Naive B cell (primary cell): ENCODE data around the gene UBE2O. TPM values are rescaled to one million over a fixed set of nuclear protein-coding genes. Genes with fewer than 3 reads are reported as not detected.
"Not testable (repeated sequence)": the region's sequence is repeated elsewhere in the genome, so short reads cannot be mapped to it uniquely, and the experiment has no call there.

Experiments
- ATAC-seq, 2 donors: fragments of 150-1000 bp; cut with Tn5 transposase; 2 replicates each; pipeline ENCODE4 v1.10.0; 2021; ENCODE audit warnings: low read depth in 2 of 2, mild to moderate bottlenecking in 2 of 2, moderate library complexity in 2 of 2
- DNase-seq: peaks from one replicate; pipeline ENCODE4 v3.0.0; 2022
- H3K27ac Mint-ChIP-seq, 6 donors: one replicate each; pipeline ENCODE4 v1.8.0; 2020 to 2022; ENCODE audit warnings: mild to moderate bottlenecking in 6 of 6, mixed read lengths in 6 of 6, moderate library complexity in 5 of 6, inconsistent platforms in 2 of 6
- H3K27me3 Mint-ChIP-seq, 3 donors: one replicate each; pipeline ENCODE4 v1.8.0; 2021 to 2022; ENCODE audit warnings: mixed read lengths in 3 of 3, mild to moderate bottlenecking in 1 of 3
- H3K36me3 Mint-ChIP-seq, 2 donors: one replicate each; pipeline ENCODE4 v1.8.0; 2020 to 2022; ENCODE audit warnings: mixed read lengths in 2 of 2, inconsistent platforms in 1 of 2, mild to moderate bottlenecking in 1 of 2
- H3K4me1 Mint-ChIP-seq, 3 donors: one replicate each; pipeline ENCODE4 v1.8.0; 2020 to 2022; ENCODE audit warnings: mixed read lengths in 3 of 3, inconsistent platforms in 1 of 3, mild to moderate bottlenecking in 1 of 3, moderate library complexity in 1 of 3
- H3K4me3 Mint-ChIP-seq, 8 donors: one replicate each; pipeline ENCODE4 v1.8.0; 2020 to 2022; ENCODE audit warnings: mild to moderate bottlenecking in 8 of 8, mixed read lengths in 8 of 8, moderate library complexity in 8 of 8, inconsistent platforms in 2 of 8
- H3K9me3 Mint-ChIP-seq, 7 donors: one replicate each; pipeline ENCODE4 v1.8.0; 2020 to 2022; ENCODE audit warnings: mixed read lengths in 7 of 7, mild to moderate bottlenecking in 5 of 7, inconsistent platforms in 2 of 7, moderate library complexity in 1 of 7
- polyA plus RNA-seq, 6 donors: library from polyadenylated mRNA; unstranded; fragments of 300-500 nt; fragmentation: Illumina TruSeq; gene quantifications; one replicate each; pipeline ENCODE4 v1.2.3, GENCODE V29; 2021; ENCODE audit warnings: low read depth in 6 of 6

Gene UBE2O
- polyA plus RNA-seq, 6 donors from 2014 or later, result 11.0 to 26.0 (median 16.4) TPM

DNA sequence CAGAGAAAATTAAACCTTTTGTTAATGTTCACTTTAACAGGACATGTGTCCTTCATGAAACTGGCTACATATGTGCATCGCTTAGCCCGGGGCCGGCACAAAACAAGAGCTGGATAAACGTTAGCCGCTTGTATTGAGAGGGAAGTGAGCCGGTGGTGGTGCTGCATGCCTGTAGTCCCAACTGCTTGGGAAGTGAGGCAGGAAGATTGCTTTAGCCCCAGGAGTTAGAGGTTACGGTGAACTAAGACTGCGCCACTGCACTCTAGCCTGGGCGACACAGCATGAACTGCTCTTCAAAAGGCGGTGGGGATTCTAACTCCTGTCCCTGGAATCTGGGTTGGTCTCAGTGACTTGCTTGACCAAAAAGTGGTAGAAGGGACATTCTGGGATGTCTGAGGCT is 83.6 kb downstream of the UBE2O start:
- no peak overlapping the region for H3K27ac Mint-ChIP-seq
- peaks cover 0 to 8% (median 7%) of the 10 kb centered on the region in 3 donors for H3K27me3 Mint-ChIP-seq
- H3K9me3 Mint-ChIP-seq, result no peaks in the 10 kb centered on the region
- peaks cover 0 to 3% (median 0%) of the 10 kb centered on the region in 3 donors for H3K4me1 Mint-ChIP-seq
- ATAC-seq, result no peak
- DNase-seq, result no peak
- no peak overlapping the region for H3K4me3 Mint-ChIP-seq
- H3K36me3 Mint-ChIP-seq, result no peaks in the 10 kb centered on the region

GRCh38 chr17:76368545-76368944 is 84.4 kb downstream of the UBE2O start:
- DNase-seq (no peak), ATAC-seq (no peak)
- no peak overlapping the region for H3K27ac Mint-ChIP-seq
- peaks cover 0 to 8% (median 7%) of the 10 kb centered on the region in 3 donors for H3K27me3 Mint-ChIP-seq
- H3K36me3 Mint-ChIP-seq, result no peaks in the 10 kb centered on the region
- H3K4me1 Mint-ChIP-seq, result no peaks in the 10 kb centered on the region
- no peaks in the 10 kb centered on the region for H3K9me3 Mint-ChIP-seq
- peak overlapping the region in 1 of 8 donors; percentile 9 for H3K4me3 Mint-ChIP-seq

GRCh38 chr17:76367642-76368041 is 85.3 kb downstream of the UBE2O start:
- peaks cover 0 to 8% (median 7%) of the 10 kb centered on the region in 3 donors for H3K27me3 Mint-ChIP-seq
- no peaks in the 10 kb centered on the region for H3K4me1 Mint-ChIP-seq
- H3K27ac Mint-ChIP-seq, result no peak overlapping the region
- ATAC-seq (no peak), DNase-seq (no peak)
- no peaks in the 10 kb centered on the region for H3K36me3 Mint-ChIP-seq
- no peak overlapping the region for H3K4me3 Mint-ChIP-seq
- H3K9me3 Mint-ChIP-seq, result no peaks in the 10 kb centered on the region

- no peak overlapping the region for H3K27ac Mint-ChIP-seq
- peaks cover 0 to 12% (median 3%) of the 10 kb centered on the region in 3 donors for H3K27me3 Mint-ChIP-seq
- no peaks in the 10 kb centered on the region for H3K4me1 Mint-ChIP-seq
- no peaks in the 10 kb centered on the region for H3K36me3 Mint-ChIP-seq
- ATAC-seq (no peak), DNase-seq (no peak)
- H3K9me3 Mint-ChIP-seq, result no peaks in the 10 kb centered on the region
- peak overlapping the region in 1 of 8 donors; percentile 51 for H3K4me3 Mint-ChIP-seq
Measured at GRCh38 chr17:76366247-76366646, 86.7 kb downstream of the UBE2O start.

GRCh38 chr17:76365256-76365903 is 87.6 kb downstream of the UBE2O start:
- Mint-ChIP-seq H3K27ac (peak overlapping the region in 1 of 6 donors; percentile 9), H3K36me3 (no peaks in the 10 kb centered on the region), H3K4me3 (no peak overlapping the region), H3K9me3 (no peaks in the 10 kb centered on the region), H3K27me3 (peaks cover 0 to 12% (median 3%) of the 10 kb centered on the region in 3 donors), H3K4me1 (no peaks in the 10 kb centered on the region)
- no peak for ATAC-seq
- no peak for DNase-seq

GRCh38 chr17:76363107-76363842 is 89.7 kb downstream of the UBE2O start:
- no peak overlapping the region for H3K27ac Mint-ChIP-seq
- H3K36me3 Mint-ChIP-seq, result no peaks in the 10 kb centered on the region
- no peaks in the 10 kb centered on the region for H3K9me3 Mint-ChIP-seq
- H3K27me3 Mint-ChIP-seq, result peaks cover 0 to 12% (median 3%) of the 10 kb centered on the region in 3 donors
- H3K4me3 Mint-ChIP-seq, result no peak overlapping the region
- no peaks in the 10 kb centered on the region for H3K4me1 Mint-ChIP-seq
- ATAC-seq (no peak), DNase-seq (no peak)

- Mint-ChIP-seq H3K27me3 (peaks cover 0 to 12% (median 0%) of the 10 kb centered on the region in 3 donors), H3K9me3 (no peaks in the 10 kb centered on the region), H3K27ac (no peak overlapping the region), H3K4me1 (no peaks in the 10 kb centered on the region), H3K4me3 (no peak overlapping the region), H3K36me3 (no peaks in the 10 kb centered on the region)
- no peak for DNase-seq
- no peak for ATAC-seq
Measured at GRCh38 chr17:76360461-76360860, 92.5 kb downstream of the UBE2O start.

DNA sequence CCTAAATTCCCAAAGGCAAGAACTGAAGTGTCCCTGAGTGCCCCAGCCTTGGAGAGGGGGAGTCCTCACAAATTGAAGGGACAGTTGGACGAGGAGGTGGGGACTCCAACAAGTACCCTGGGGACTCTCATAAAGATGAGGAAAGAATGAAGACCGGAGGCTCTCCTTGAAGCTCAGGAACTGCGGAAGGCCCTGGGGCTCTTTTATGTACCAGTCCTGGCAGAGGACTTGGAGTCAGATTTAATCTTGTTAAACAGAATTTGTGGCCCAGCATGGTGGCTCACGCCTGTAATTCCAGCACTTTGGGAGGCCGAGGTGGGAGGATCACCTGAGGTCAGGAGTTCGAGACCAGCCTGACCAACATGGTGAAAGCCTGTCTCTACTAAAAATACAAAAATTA is 93.2 kb downstream of the UBE2O start:
- not testable (repeated sequence) for H3K4me3 Mint-ChIP-seq, H3K36me3 Mint-ChIP-seq, ATAC-seq, DNase-seq, H3K9me3 Mint-ChIP-seq, H3K27me3 Mint-ChIP-seq, H3K4me1 Mint-ChIP-seq
- peak overlapping the region in 1 of 6 donors; percentile 38 for H3K27ac Mint-ChIP-seq

DNA sequence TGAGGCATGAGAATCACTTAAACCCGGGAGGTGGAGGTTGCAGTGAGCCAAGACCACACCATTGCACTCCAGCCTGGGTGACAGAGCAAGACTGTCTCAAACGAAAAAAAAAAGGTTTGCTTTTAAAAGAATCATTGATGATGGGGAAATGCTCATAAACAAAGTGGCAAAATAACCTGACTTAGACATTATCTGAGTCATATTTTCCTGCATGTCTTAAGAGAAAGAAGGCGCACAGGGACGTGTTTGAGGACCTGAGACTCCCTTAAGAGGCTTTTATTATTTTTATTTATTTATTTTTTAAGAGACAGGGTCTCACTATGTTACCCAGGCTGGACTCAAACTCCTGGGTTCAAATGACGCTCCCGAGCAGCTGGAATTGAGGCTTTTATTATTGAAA is 93.6 kb downstream of the UBE2O start:
- Mint-ChIP-seq H3K4me1 (peaks cover under 1 to 5% (median 4%) of the 10 kb centered on the region in 3 donors), H3K27me3 (peaks cover 0 to 4% (median 0%) of the 10 kb centered on the region in 3 donors), H3K4me3 (no peak overlapping the region), H3K36me3 (no peaks in the 10 kb centered on the region), H3K9me3 (no peaks in the 10 kb centered on the region), H3K27ac (no peak overlapping the region)
- DNase-seq (no peak), ATAC-seq (no peak)

DNA sequence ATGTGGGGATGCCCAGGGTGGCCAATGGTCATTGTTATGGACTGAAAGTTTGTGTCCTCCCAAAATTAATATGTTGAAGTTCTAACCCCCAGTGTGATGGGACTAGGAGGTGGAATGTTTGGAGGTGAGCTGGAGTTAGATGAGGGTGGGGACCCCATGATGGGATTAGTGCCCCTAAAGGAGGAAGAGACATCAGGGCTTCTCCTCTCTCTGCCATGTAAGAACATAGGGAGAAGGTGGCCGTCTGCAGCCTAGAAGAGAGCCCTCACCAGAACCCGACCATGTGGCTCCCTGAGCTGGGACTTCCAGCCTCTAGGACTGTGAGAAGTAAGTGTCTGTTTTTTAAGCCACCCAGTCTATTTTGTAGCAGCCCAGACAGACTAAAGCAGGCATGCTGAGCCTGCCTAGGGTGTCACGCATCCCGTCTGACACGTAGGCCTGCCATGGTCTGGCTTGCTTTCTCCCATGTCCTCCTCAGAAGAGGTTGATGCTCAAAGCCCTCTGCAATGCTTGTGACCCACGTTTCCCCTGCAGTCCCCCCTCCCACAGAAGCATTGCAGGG is 95.3 kb downstream of the UBE2O start:
- H3K9me3 Mint-ChIP-seq, result no peaks in the 10 kb centered on the region
- peaks cover 10 to 14% (median 13%) of the 10 kb centered on the region in 3 donors for H3K4me1 Mint-ChIP-seq
- ATAC-seq (no peak), DNase-seq (no peak)
- peak overlapping the region in 3 of 8 donors; percentile 37 to 78 (median 49) for H3K4me3 Mint-ChIP-seq
- H3K27ac Mint-ChIP-seq, result no peak overlapping the region
- H3K27me3 Mint-ChIP-seq, result peaks cover 0 to 4% (median 0%) of the 10 kb centered on the region in 3 donors
- no peaks in the 10 kb centered on the region for H3K36me3 Mint-ChIP-seq

DNA sequence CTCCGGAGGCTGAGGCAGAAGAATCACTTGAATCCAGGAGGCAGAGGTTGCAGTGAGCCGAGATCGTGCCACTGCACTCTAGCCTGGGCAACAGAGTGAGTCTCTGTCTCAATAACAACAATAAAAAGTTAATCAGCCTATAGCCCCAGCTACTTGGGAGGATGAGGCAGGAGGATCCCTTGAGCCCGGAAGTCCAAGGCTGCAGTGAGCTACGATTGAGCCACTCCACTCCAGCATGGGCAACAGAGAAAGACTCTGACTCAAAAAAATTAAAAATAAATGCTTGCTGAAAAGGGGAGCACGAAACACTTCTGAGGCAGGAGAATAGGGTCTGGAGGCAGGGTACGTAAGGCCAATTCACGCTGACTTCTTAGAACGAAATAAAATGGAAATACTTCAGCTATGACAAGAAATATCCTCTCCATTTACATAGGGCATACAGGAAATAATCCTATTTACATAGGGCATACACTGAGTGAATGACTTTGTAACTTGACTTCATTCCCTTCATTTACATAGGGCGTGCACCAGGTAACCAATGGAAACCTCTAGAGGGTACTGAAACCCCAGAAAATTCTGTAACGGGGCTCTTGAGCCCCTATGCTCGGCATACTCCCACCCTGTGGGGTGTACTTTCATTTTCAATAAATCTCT is 96.0 kb downstream of the UBE2O start:
- Mint-ChIP-seq H3K4me3 (peak overlapping the region in 4 of 8 donors; percentile 16 to 78 (median 32)), H3K27ac (no peak overlapping the region)
- ATAC-seq, result no peak

GRCh38 chr17:76354747-76355310 is 98.1 kb downstream of the UBE2O start:
- H3K9me3 Mint-ChIP-seq, result no peaks in the 10 kb centered on the region
- peak overlapping the region; percentile 74 to 99 (median 88) for H3K4me3 Mint-ChIP-seq
- DNase-seq (no peak), ATAC-seq (no peak)
- H3K36me3 Mint-ChIP-seq, result no peaks in the 10 kb centered on the region
- peak overlapping the region in 2 of 6 donors; percentile 27 to 94 for H3K27ac Mint-ChIP-seq
- H3K27me3 Mint-ChIP-seq, result no peaks in the 10 kb centered on the region
- peaks cover 15 to 20% (median 16%) of the 10 kb centered on the region in 3 donors for H3K4me1 Mint-ChIP-seq

More for the DNA sequence above, 96.0 kb downstream of the UBE2O start:
- Mint-ChIP-seq H3K27me3 (peaks cover 0 to 4% (median 0%) of the 10 kb centered on the region in 3 donors), H3K36me3 (no peaks in the 10 kb centered on the region), H3K9me3 (no peaks in the 10 kb centered on the region), H3K4me1 (peaks cover 15 to 16% (median 16%) of the 10 kb centered on the region in 3 donors)
- no peak for DNase-seq

DNA sequence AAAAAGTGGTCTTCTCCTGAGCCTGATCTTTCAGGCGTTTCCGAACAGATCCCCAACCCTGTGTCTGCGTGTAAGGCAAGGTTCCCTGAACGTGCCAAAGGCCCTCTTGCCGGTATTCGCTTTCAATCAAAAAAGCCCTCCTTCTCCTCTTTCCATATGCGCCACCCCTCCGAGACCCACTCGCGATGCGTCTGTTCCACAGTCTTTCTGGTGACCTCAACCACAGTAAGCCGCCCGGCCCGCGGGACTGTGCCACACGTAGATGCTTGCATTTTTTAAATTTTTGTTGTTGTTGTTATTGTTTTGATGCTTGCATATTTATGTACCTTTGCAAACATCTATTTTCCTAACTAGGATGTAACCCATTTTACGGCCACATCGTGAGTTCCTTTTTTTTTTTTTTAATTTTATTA is 98.6 kb downstream of the UBE2O start:
- Mint-ChIP-seq H3K36me3 (no peaks in the 10 kb centered on the region), H3K27me3 (no peaks in the 10 kb centered on the region), H3K4me1 (peaks cover 15 to 20% (median 16%) of the 10 kb centered on the region in 3 donors), H3K27ac (peak overlapping the region; percentile 94 to 99 (median 98)), H3K9me3 (no peaks in the 10 kb centered on the region), H3K4me3 (peak overlapping the region; percentile 86 to 99 (median 97))
- ATAC-seq, result peak; percentile 2
- DNase-seq, result no peak
